ENCODE measurements around the gene RAD21L1. TPM values are rescaled to one million over a fixed set of nuclear protein-coding genes. Genes with fewer than 3 reads are reported as not detected.
"Not testable (repeated sequence)": the region's sequence is repeated elsewhere in the genome, so short reads cannot be mapped to it uniquely, and the experiment has no call there.

RAD21L1 gene
- total and polyA plus RNA-seq, 4 donors: not detected

GRCh38 chr20:1247689-1248088, 21.8 kb downstream of the RAD21L1 start (continued):
- TF ChIP-seq, protein P1, sequence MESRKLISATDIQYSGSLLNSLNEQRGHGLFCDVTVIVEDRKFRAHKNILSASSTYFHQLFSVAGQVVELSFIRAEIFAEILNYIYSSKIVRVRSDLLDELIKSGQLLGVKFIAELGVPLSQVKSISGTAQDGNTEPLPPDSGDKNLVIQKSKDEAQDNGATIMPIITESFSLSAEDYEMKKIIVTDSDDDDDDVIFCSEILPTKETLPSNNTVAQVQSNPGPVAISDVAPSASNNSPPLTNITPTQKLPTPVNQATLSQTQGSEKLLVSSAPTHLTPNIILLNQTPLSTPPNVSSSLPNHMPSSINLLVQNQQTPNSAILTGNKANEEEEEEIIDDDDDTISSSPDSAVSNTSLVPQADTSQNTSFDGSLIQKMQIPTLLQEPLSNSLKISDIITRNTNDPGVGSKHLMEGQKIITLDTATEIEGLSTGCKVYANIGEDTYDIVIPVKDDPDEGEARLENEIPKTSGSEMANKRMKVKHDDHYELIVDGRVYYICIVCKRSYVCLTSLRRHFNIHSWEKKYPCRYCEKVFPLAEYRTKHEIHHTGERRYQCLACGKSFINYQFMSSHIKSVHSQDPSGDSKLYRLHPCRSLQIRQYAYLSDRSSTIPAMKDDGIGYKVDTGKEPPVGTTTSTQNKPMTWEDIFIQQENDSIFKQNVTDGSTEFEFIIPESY (IDR thresholded peaks at IDR 0.05): no peak

DNA sequence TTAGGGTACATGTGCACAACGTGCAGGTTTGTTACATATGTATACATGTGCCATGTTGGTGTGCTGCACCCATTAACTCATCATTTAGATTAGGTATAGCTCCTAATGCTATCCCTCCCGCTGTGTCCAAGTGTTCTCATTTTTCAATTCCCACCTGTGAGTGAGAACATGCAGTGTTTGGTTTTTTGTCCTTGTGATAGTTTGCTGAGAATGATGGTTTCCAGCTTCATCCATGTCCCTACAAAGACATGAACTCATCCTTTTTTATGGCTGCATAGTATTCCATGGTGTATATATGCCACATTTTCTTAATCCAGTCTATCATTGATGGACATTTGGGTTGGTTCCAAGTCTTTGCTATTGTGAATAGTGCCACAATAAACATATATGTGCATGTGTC, 24.4 kb downstream of the RAD21L1 start:
- DNase-seq (ENCODE audit: low spot score); H3K36me3 ChIP-seq (ENCODE audit: control insufficient read depth in 4 of 4, insufficient read depth in 3 of 4, low read depth in 1 of 4, low read length in 3 of 4); H3K27me3 ChIP-seq (ENCODE audit: control insufficient read depth in 4 of 4, insufficient read depth in 4 of 4, low read length in 3 of 4); H3K4me1 ChIP-seq (ENCODE audit: control insufficient read depth in 4 of 4, insufficient read depth in 4 of 4, low read length in 3 of 4); H3K9ac ChIP-seq (ENCODE audit: low read depth in 1 of 2, low read length in 2 of 2); H3K9me3 ChIP-seq (ENCODE audit: control insufficient read depth in 4 of 4, low read length in 3 of 4); H3K27ac ChIP-seq (ENCODE audit: low read depth in 1 of 2, low read length in 2 of 2); H3K4me3 ChIP-seq (ENCODE audit: low read depth in 1 of 3, low read length in 3 of 3): not testable (repeated sequence)
- WGBS: 94% methylated on average over 2 of the region's 2 CpGs

DNA sequence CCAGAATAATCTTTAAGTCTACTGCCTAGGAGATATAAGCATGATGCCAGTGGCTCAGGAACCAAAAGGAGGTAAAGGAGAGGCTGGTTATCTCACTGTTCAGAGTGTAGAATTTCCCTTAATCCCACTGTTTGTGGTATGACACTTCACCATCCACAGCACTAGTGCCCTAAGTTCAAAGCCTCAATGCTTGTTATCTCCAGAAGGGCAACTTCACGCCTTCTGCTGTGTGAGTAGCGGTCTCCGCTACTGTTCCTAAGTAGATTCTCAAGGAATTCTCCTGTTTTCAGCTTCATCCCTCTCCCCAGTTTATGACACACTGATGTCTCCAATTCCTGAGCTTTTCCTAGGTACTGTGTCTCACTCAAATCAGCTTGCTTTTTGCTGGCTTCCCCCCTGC, 26.6 kb downstream of the RAD21L1 start:
- Histone ChIP-seq H3K9me3 (ENCODE audit: control insufficient read depth in 4 of 4, low read length in 3 of 4) (peaks cover 0 to 3% (median 0%) of the 10 kb centered on the region in 4 donors), H3K27ac (ENCODE audit: low read depth in 1 of 2, low read length in 2 of 2) (no peak overlapping the region), H3K4me3 (ENCODE audit: low read depth in 1 of 3, low read length in 3 of 3) (no peak overlapping the region), H3K27me3 (ENCODE audit: control insufficient read depth in 4 of 4, insufficient read depth in 4 of 4, low read length in 3 of 4) (no peaks in the 10 kb centered on the region), H3K4me1 (ENCODE audit: control insufficient read depth in 4 of 4, insufficient read depth in 4 of 4, low read length in 3 of 4) (no peaks in the 10 kb centered on the region), H3K36me3 (ENCODE audit: control insufficient read depth in 4 of 4, insufficient read depth in 3 of 4, low read depth in 1 of 4, low read length in 3 of 4) (no peaks in the 10 kb centered on the region), H3K9ac (ENCODE audit: low read depth in 1 of 2, low read length in 2 of 2) (no peak overlapping the region)
- TF ChIP-seq RXRA (IDR thresholded peaks at IDR 0.05) (no peak), ATF3 (IDR thresholded peaks at IDR 0.05) (no peak), HNF4A (conservative IDR thresholded peaks at IDR 0.05) (no peak), TAF1 (conservative IDR thresholded peaks at IDR 0.05) (no peak), JUND (IDR thresholded peaks at IDR 0.05) (no peak), NR2F2 (IDR thresholded peaks at IDR 0.05) (no peak)
- TF ChIP-seq, protein P2, sequence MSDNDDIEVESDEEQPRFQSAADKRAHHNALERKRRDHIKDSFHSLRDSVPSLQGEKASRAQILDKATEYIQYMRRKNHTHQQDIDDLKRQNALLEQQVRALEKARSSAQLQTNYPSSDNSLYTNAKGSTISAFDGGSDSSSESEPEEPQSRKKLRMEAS (IDR thresholded peaks at IDR 0.05): no peak
- no peak for DNase-seq (ENCODE audit: low spot score)
- WGBS: 91% methylated on average over 3 of the region's 3 CpGs

DNA sequence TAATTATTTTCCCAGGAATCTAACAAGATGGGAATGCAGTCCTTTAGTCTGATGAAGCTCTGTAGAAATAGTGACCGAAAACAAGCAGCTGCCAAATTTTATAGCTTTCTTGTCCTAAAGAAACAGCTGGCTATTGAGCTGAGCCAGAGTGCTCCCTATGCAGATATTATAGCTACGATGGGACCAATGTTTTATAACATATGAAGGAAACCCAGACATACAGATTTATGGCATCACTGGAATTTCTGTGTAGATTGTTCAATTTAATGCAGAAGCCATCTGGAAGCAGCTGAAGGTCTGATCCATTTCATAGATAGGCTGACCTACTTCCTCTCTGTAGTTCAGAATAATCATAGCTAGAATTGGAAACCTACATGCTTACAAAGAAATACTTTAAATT, 28.4 kb downstream of the RAD21L1 start:
- Histone ChIP-seq H3K36me3 (ENCODE audit: control insufficient read depth in 4 of 4, insufficient read depth in 3 of 4, low read depth in 1 of 4, low read length in 3 of 4) (no peaks in the 10 kb centered on the region), H3K9me3 (ENCODE audit: control insufficient read depth in 4 of 4, low read length in 3 of 4) (peaks cover 0 to 3% (median 0%) of the 10 kb centered on the region in 4 donors), H3K27ac (ENCODE audit: low read depth in 1 of 2, low read length in 2 of 2) (no peak overlapping the region), H3K4me1 (ENCODE audit: control insufficient read depth in 4 of 4, insufficient read depth in 4 of 4, low read length in 3 of 4) (no peaks in the 10 kb centered on the region), H3K4me3 (ENCODE audit: low read depth in 1 of 3, low read length in 3 of 3) (no peak overlapping the region), H3K27me3 (ENCODE audit: control insufficient read depth in 4 of 4, insufficient read depth in 4 of 4, low read length in 3 of 4) (no peaks in the 10 kb centered on the region), H3K9ac (ENCODE audit: low read depth in 1 of 2, low read length in 2 of 2) (no peak overlapping the region)
- DNase-seq (ENCODE audit: low spot score): no peak
- WGBS: 63% methylated on average over 2 of the region's 2 CpGs
- TF ChIP-seq ATF3 (IDR thresholded peaks at IDR 0.05) (no peak), TAF1 (conservative IDR thresholded peaks at IDR 0.05) (no peak), FOXA1 (IDR thresholded peaks at IDR 0.05) (no peak), NR2F2 (IDR thresholded peaks at IDR 0.05) (no peak), CTCF (IDR thresholded peaks at IDR 0.05; ENCODE audit: low read depth, low read length, missing input control) (no peak), RAD21 (IDR thresholded peaks at IDR 0.05) (no peak), HNF4G (IDR thresholded peaks at IDR 0.05) (no peak), EGR1 (IDR thresholded peaks at IDR 0.05; ENCODE audit: low read depth in 2 of 2) (no peak), RXRA (IDR thresholded peaks at IDR 0.05) (no peak), GABPA (IDR thresholded peaks at IDR 0.05 in 1 of 2, conservative IDR thresholded peaks at IDR 0.05 in 1 of 2) (no peak), YY1 (IDR thresholded peaks at IDR 0.05) (no peak), HNF4A (conservative IDR thresholded peaks at IDR 0.05) (no peak)
- TF ChIP-seq, protein P1 (IDR thresholded peaks at IDR 0.05): no peak
- TF ChIP-seq, protein P2 (IDR thresholded peaks at IDR 0.05): no peak

All from liver (tissue), 9 donors.